ENCODE data around the gene SURF4. TPM values are rescaled to one million over a fixed set of nuclear protein-coding genes. Genes with fewer than 3 reads are reported as not detected.
A peak's percentile ranks its signal among the peaks of the same experiment; 100 is the strongest.

Gene SURF4
- total and polyA plus RNA-seq, 8 donors: 26.4 to 200 (median 132) TPM

- peaks cover 0 to 58% (median 10%) of the 10 kb centered on the region in 3 donors for H3K27me3 ChIP-seq
- H3K4me1 ChIP-seq: peaks cover 0 to 8% (median under 1%) of the 10 kb centered on the region in 4 donors
- H3K36me3 ChIP-seq: no peaks in the 10 kb centered on the region
- H3K4me3 ChIP-seq: no peak overlapping the region
- no peaks in the 10 kb centered on the region for H3K9me3 ChIP-seq
- DNase-seq: no peak
- 78 to 84% (median 82%) methylated on average over 7 of the region's 7 CpGs for WGBS, 5 donors
- no peak overlapping the region for H3K27ac ChIP-seq
- TF ChIP-seq POLR2A (IDR thresholded peaks at IDR 0.05) (no peak), EP300 (IDR thresholded peaks at IDR 0.05) (no peak), CTCF (IDR thresholded peaks at IDR 0.05) (no peak), POLR2AphosphoS5 (IDR thresholded peaks at IDR 0.05) (no peak)
- intact Hi-C loops (cut with DNase I; ENCODE audit: low total_unique reads): no loop called here
Observed at GRCh38 chr9:133390713-133391112, 14.9 kb upstream of the SURF4 start.

- intact Hi-C loops (cut with DNase I; ENCODE audit: low total_unique reads): no loop called here
- 85 to 93% (median 89%) methylated on average over 6 to 13 of the region's 13 CpGs for WGBS, 5 donors
- Histone ChIP-seq H3K4me3 (no peak overlapping the region), H3K27me3 (peaks cover 0 to 46% (median 8%) of the 10 kb centered on the region in 3 donors), H3K27ac (no peak overlapping the region), H3K9me3 (no peaks in the 10 kb centered on the region), H3K36me3 (no peaks in the 10 kb centered on the region), H3K4me1 (peaks cover 7 to 12% (median 9%) of the 10 kb centered on the region in 4 donors)
- no peak for DNase-seq
- TF ChIP-seq CTCF (IDR thresholded peaks at IDR 0.05): no peak
- no peak for TF ChIP-seq EP300 (IDR thresholded peaks at IDR 0.05)
- TF ChIP-seq POLR2AphosphoS5 (IDR thresholded peaks at IDR 0.05): no peak
- TF ChIP-seq POLR2A (IDR thresholded peaks at IDR 0.05): no peak
Observed at GRCh38 chr9:133389562-133389961, 13.7 kb upstream of the SURF4 start.

- TF ChIP-seq POLR2A (IDR thresholded peaks at IDR 0.05) (no peak), POLR2AphosphoS5 (IDR thresholded peaks at IDR 0.05) (no peak), CTCF (IDR thresholded peaks at IDR 0.05) (no peak), EP300 (IDR thresholded peaks at IDR 0.05) (no peak)
- no peaks in the 10 kb centered on the region for H3K9me3 ChIP-seq
- intact Hi-C loops (cut with DNase I; ENCODE audit: low total_unique reads): no loop called here
Observed at GRCh38 chr9:133389025-133389557, 13.2 kb upstream of the SURF4 start.

GRCh38 chr9:133387680-133388079 is 11.8 kb upstream of the SURF4 start:
- Histone ChIP-seq H3K27me3 (peaks cover 0 to 27% (median 0%) of the 10 kb centered on the region in 3 donors), H3K36me3 (no peaks in the 10 kb centered on the region), H3K9me3 (no peaks in the 10 kb centered on the region), H3K4me3 (no peak overlapping the region), H3K27ac (no peak overlapping the region), H3K4me1 (peaks cover 7 to 16% (median 11%) of the 10 kb centered on the region in 4 donors)
- 30 to 57% (median 52%) methylated on average over 9 of the region's 9 CpGs for WGBS, 5 donors
- peak in 1 of 2 donors; percentile 37 for DNase-seq
- TF ChIP-seq EP300 (IDR thresholded peaks at IDR 0.05) (no peak), CTCF (IDR thresholded peaks at IDR 0.05) (no peak), POLR2A (IDR thresholded peaks at IDR 0.05) (no peak), POLR2AphosphoS5 (IDR thresholded peaks at IDR 0.05) (no peak)
- intact Hi-C loops (cut with DNase I; ENCODE audit: low total_unique reads): no loop called here

More at GRCh38 chr9:133389025-133389557, 13.2 kb upstream of the SURF4 start:
- WGBS, 5 donors: 89 to 97% (median 95%) methylated on average over 9 to 12 of the region's 12 CpGs
- H3K4me1 ChIP-seq: peaks cover 7 to 15% (median 11%) of the 10 kb centered on the region in 4 donors
- peaks cover 0 to 41% (median 3%) of the 10 kb centered on the region in 3 donors for H3K27me3 ChIP-seq
- H3K4me3 ChIP-seq: no peak overlapping the region
- no peak overlapping the region for H3K27ac ChIP-seq
- no peaks in the 10 kb centered on the region for H3K36me3 ChIP-seq
- DNase-seq: no peak
